HepG2 (cell line): Measurements from ENCODE around the gene ZNF615. TPM values are rescaled to one million over a fixed set of nuclear protein-coding genes. Genes with fewer than 3 reads are reported as not detected.

Source experiments
- CEBPB ChIP-seq: IDR thresholded peaks from 2 replicates; pipeline ENCODE4 v1.6.1; 2011; ENCODE audit warnings: low read depth, low read length, improper control_type of control experiment, borderline replicate concordance
- EP300 ChIP-seq, 3 experiments: sonication (generic) in 1 of 3; formaldehyde crosslinking in 1 of 3; IDR thresholded peaks; 2 replicates each; pipeline versions ENCODE4 v1.5.1 to v1.6.1; 2011 to 2020; ENCODE audit warnings: low read depth in 2 of 3, low read length in 2 of 3, borderline replicate concordance in 1 of 3, improper control_type of control experiment in 1 of 3, mild to moderate bottlenecking in 1 of 3, missing genetic modification reagents in 1 of 3, moderate library complexity in 1 of 3
- FOXM1 ChIP-seq: sonication (generic); formaldehyde crosslinking; IDR thresholded peaks from 2 replicates; pipeline ENCODE4 v1.5.0; 2020; ENCODE audit warnings: missing genetic modification reagents
- KAT7 ChIP-seq: IDR thresholded peaks from 2 replicates; pipeline ENCODE4 v1.6.1; 2018; ENCODE audit warnings: borderline replicate concordance, missing compliant biosample characterization
- MIER3 ChIP-seq: IDR thresholded peaks from 2 replicates; pipeline ENCODE4 v1.6.1; 2016; ENCODE audit warnings: missing compliant biosample characterization, borderline replicate concordance
- NFKB2 ChIP-seq: sonication (generic); formaldehyde crosslinking; IDR thresholded peaks from 2 replicates; pipeline ENCODE4 v1.4.0; 2020; ENCODE audit warnings: missing genetic modification reagents, borderline replicate concordance
- NR3C1 ChIP-seq: sonication (generic); formaldehyde crosslinking; IDR thresholded peaks from 2 replicates; pipeline ENCODE4 v1.4.0; 2020; ENCODE audit warnings: missing genetic modification reagents
- PAX8 ChIP-seq: sonication (generic); formaldehyde crosslinking; IDR thresholded peaks from 2 replicates; pipeline ENCODE4 v1.8.0; 2022; ENCODE audit warnings: mild to moderate bottlenecking, missing genetic modification reagents, borderline replicate concordance
- RCOR2 ChIP-seq: IDR thresholded peaks from 2 replicates; pipeline ENCODE4 v1.6.1; 2016; ENCODE audit warnings: missing biosample characterization, missing genetic modification reagents
- RXRA ChIP-seq: sonication (generic); formaldehyde crosslinking; IDR thresholded peaks from 2 replicates; pipeline ENCODE4 v1.5.1; 2020; ENCODE audit warnings: missing genetic modification reagents
- SAP130 ChIP-seq: IDR thresholded peaks from 2 replicates; pipeline ENCODE4 v1.6.1; 2016; ENCODE audit warnings: low read depth
- SIN3B ChIP-seq: fragments of 150-350 bp; IDR thresholded peaks from 2 replicates; pipeline ENCODE4 v1.6.1; 2014; ENCODE audit warnings: low read length
- ZBTB38 ChIP-seq: sonication (generic); formaldehyde crosslinking; IDR thresholded peaks from 2 replicates; pipeline ENCODE4 v1.5.1; 2020; ENCODE audit warnings: mild to moderate bottlenecking, missing genetic modification reagents
- ZNF235 ChIP-seq: sonication (generic); formaldehyde crosslinking; IDR thresholded peaks from 2 replicates; pipeline ENCODE4 v1.8.1; 2023; ENCODE audit warnings: mild to moderate bottlenecking, missing genetic modification reagents, borderline replicate concordance
- ZNF605 ChIP-seq: sonication (generic); formaldehyde crosslinking; IDR thresholded peaks from 2 replicates; pipeline ENCODE4 v1.8.0; 2022; ENCODE audit warnings: mild to moderate bottlenecking, missing genetic modification reagents
- ZNF7 ChIP-seq: IDR thresholded peaks from 2 replicates; pipeline ENCODE4 v1.6.1; 2016; ENCODE audit warnings: missing biosample characterization, missing genetic modification reagents
- ZNF75D ChIP-seq: sonication (generic); formaldehyde crosslinking; IDR thresholded peaks from 2 replicates; pipeline ENCODE4 v1.8.1; 2023; ENCODE audit warnings: missing genetic modification reagents, mild to moderate bottlenecking, borderline replicate concordance
- ZNF816 ChIP-seq: sonication (generic); formaldehyde crosslinking; IDR thresholded peaks from 2 replicates; pipeline ENCODE4 v1.8.0; 2022; ENCODE audit warnings: missing genetic modification reagents, mild to moderate bottlenecking, borderline replicate concordance
- polyA plus RNA-seq, 8 experiments: library from polyadenylated mRNA; depleted of rRNA in 3 of 8; stranded (reverse) in 7 of 8; unstranded in 1 of 8; fragments of >200 nt; fragmentation: Illumina TruSeq in 4 of 8; extraction: Trizol in 4 of 8; gene quantifications; 2 replicates each; pipeline versions ENCODE4 v1.2.1 to v1.2.3, GENCODE V29; 2011 to 2016; ENCODE audit warnings: low read depth in 4 of 8, missing spikeins in 1 of 8, mixed read lengths in 1 of 8; ENCODE audit not compliant: insufficient read depth in 1 of 8
- total RNA-seq, 5 experiments: library from RNA; depleted of rRNA; stranded (reverse); fragments of >200 nt; fragmentation: Illumina TruSeq; extraction: Trizol; gene quantifications; 2 replicates each; pipeline ENCODE4 v1.2.3, GENCODE V29; 2016; ENCODE audit warnings: low read depth in 1 of 5
- TF ChIP-seq, protein P1 (sequence below): sonication (generic); formaldehyde crosslinking; IDR thresholded peaks from 2 replicates; pipeline ENCODE4 v1.5.0; 2020; ENCODE audit warnings: missing genetic modification reagents, mild to moderate bottlenecking, borderline replicate concordance
- TF ChIP-seq, protein P2 (sequence below): sonication (generic); formaldehyde crosslinking; IDR thresholded peaks from 2 replicates; pipeline ENCODE4 v1.9.0; 2022; ENCODE audit warnings: missing genetic modification reagents, mild to moderate bottlenecking, borderline replicate concordance
- TF ChIP-seq, protein P3 (sequence below): IDR thresholded peaks from 2 replicates; pipeline ENCODE4 v1.6.1; 2016; ENCODE audit warnings: missing compliant biosample characterization, missing genetic modification reagents, borderline replicate concordance
- TF ChIP-seq, protein P4 (sequence below): sonication (generic); formaldehyde crosslinking; IDR thresholded peaks from 2 replicates; pipeline ENCODE4 v1.5.0; 2020; ENCODE audit warnings: missing genetic modification reagents

Gene ZNF615
- total and polyA plus RNA-seq, 2 of the 13 experiments (the other 11 are each of a cell fraction or from before 2014, with no cell fraction given), result 5.2 to 7.8 TPM

DNA sequence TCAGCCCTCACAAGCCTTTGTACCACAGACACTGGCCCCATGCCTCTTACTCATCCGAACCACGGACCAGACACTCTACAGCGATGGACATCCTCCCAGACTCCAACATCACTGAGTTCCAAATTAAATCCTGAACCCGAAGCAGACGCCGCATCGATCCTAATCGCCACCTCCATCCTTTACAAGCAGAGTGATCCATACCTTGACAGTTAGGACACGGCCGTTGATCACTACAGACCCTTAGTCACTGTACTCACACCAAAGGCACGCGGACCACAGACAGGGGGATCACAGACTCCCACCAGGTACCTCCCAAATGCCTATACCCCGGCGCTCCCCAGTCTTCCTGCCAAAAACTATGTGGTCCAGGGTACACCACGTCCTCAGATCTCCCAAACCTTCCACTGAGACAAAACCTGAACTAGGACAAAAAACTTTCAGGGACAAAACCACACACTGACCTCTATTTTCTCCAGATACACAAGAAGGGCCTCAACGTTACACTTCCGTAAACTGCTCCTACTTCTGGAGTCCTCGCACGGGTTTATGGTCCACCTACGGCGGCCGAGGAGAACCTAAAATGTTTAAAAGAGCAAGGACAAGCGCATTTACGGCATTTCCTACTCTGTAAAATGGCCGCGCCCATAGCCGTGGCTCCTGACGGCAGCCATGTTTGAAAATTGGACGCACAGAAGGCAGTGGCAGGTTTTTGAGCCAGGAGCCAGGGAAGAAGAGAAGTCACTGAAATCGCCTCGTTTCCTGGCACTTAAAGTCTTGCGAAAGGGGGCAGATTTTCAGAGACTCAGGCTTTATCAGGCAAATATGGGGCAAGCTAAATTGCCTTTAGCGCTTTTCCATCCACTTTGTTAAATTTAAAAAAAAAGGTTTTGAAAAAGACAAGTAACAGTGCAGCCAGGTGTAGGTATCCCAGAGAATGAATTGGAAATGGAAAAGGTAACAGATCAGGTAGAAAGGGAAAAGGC, 21.4 kb downstream of the ZNF615 start, which contains the start of gene ZNF350 (continued):
- TF ChIP-seq, protein P1, sequence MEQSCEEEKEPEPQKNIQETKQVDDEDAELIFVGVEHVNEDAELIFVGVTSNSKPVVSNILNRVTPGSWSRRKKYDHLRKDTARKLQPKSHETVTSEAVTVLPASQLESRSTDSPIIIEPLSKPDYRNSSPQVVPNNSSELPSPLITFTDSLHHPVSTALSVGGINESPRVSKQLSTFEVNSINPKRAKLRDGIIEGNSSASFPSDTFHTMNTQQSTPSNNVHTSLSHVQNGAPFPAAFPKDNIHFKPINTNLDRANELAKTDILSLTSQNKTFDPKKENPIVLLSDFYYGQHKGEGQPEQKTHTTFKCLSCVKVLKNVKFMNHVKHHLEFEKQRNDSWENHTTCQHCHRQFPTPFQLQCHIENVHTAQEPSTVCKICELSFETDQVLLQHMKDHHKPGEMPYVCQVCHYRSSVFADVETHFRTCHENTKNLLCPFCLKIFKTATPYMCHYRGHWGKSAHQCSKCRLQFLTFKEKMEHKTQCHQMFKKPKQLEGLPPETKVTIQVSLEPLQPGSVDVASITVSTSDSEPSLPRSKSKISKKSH (CRISPR knock-in tag), result no peak
- TF ChIP-seq ZNF235 (CRISPR knock-in tag) (no peak), CEBPB (no peak), ZBTB38 (CRISPR knock-in tag) (no peak), MIER3 (CRISPR knock-in tag) (peak; percentile 93; the same call in 1 of the 2 replicates), ZNF75D (CRISPR knock-in tag) (no peak), RXRA (CRISPR knock-in tag) (peak; percentile 60; the same call in 1 of the 2 replicates), ZNF7 (no peak), ZNF816 (CRISPR knock-in tag) (no peak), NR3C1 (CRISPR knock-in tag) (no peak), ZNF605 (CRISPR knock-in tag) (no peak), EP300 (IDR thresholded peaks at IDR 0.05; ENCODE audit: low read depth in 2 of 2, low read length in 2 of 2) (0 out of 4 replicates have a peak, but pooled peaks of 1 of the 2 experiments have one; percentile 46), EP300 (CRISPR knock-in tag; IDR thresholded peaks at IDR 0.05; ENCODE audit: borderline replicate concordance) (peak; percentile 20; the same call in 1 of the 2 replicates), PAX8 (CRISPR knock-in tag) (no peak), KAT7 (CRISPR knock-in tag) (no peak; the same call in 1 of the 2 replicates), RCOR2 (CRISPR knock-in tag) (no peak), FOXM1 (CRISPR knock-in tag) (no peak), SAP130 (peak; percentile 99), NFKB2 (CRISPR knock-in tag) (no peak; the same call in 1 of the 2 replicates), SIN3B (no peak)
- TF ChIP-seq, protein P2, sequence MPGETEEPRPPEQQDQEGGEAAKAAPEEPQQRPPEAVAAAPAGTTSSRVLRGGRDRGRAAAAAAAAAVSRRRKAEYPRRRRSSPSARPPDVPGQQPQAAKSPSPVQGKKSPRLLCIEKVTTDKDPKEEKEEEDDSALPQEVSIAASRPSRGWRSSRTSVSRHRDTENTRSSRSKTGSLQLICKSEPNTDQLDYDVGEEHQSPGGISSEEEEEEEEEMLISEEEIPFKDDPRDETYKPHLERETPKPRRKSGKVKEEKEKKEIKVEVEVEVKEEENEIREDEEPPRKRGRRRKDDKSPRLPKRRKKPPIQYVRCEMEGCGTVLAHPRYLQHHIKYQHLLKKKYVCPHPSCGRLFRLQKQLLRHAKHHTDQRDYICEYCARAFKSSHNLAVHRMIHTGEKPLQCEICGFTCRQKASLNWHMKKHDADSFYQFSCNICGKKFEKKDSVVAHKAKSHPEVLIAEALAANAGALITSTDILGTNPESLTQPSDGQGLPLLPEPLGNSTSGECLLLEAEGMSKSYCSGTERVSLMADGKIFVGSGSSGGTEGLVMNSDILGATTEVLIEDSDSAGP (CRISPR knock-in tag), result peak; percentile 46; the same call in 1 of the 2 replicates
- TF ChIP-seq, protein P3, sequence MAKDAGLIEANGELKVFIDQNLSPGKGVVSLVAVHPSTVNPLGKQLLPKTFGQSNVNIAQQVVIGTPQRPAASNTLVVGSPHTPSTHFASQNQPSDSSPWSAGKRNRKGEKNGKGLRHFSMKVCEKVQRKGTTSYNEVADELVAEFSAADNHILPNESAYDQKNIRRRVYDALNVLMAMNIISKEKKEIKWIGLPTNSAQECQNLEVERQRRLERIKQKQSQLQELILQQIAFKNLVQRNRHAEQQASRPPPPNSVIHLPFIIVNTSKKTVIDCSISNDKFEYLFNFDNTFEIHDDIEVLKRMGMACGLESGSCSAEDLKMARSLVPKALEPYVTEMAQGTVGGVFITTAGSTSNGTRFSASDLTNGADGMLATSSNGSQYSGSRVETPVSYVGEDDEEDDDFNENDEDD, result peak; percentile 59; the same call in 1 of the 2 replicates
- TF ChIP-seq, protein P4, sequence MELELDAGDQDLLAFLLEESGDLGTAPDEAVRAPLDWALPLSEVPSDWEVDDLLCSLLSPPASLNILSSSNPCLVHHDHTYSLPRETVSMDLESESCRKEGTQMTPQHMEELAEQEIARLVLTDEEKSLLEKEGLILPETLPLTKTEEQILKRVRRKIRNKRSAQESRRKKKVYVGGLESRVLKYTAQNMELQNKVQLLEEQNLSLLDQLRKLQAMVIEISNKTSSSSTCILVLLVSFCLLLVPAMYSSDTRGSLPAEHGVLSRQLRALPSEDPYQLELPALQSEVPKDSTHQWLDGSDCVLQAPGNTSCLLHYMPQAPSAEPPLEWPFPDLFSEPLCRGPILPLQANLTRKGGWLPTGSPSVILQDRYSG (CRISPR knock-in tag), result 0 out of 2 replicates have a peak, but pooled peaks have one; percentile 27
